Neural cell (in vitro differentiated cells): ENCODE results near the gene MEAF6. TPM values are rescaled to one million over a fixed set of nuclear protein-coding genes. Genes with fewer than 3 reads are reported as not detected.

Source experiments
- H2AFZ ChIP-seq: fragments of 200-600, 300-800 bp; sonication (generic), shearing (Covaris generic); 2 replicates; pipeline ENCODE4 v1.6.0; 2014; ENCODE audit warnings: low read depth, mild to moderate bottlenecking, antibody characterized with exemption, low read length, moderate library complexity
- H3F3A ChIP-seq: fragments of 200-600 bp; shearing (Covaris generic); 2 replicates; pipeline ENCODE4 v1.6.1; 2016; ENCODE audit warnings: mild to moderate bottlenecking, moderate library complexity, mixed read lengths, antibody characterized with exemption, low read length; ENCODE audit not compliant: insufficient read depth, poor library complexity, severe bottlenecking
- H3K27ac ChIP-seq: fragments of 200-600, 300-800 bp; sonication (generic), shearing (Covaris generic); 2 replicates; pipeline ENCODE4 v1.5.1; 2014; ENCODE audit warnings: mild to moderate bottlenecking, low read length, moderate library complexity
- H3K27me3 ChIP-seq: fragments of 300-800, 200-600 bp; sonication (generic), shearing (Covaris generic); 2 replicates; pipeline ENCODE4 v1.6.0; 2014; ENCODE audit warnings: mild to moderate bottlenecking, low read depth, low read length, moderate library complexity; ENCODE audit not compliant: insufficient read depth
- H3K36me3 ChIP-seq: fragments of 300-800, 200-600 bp; sonication (generic), shearing (Covaris generic); 2 replicates; pipeline ENCODE4 v1.5.1; 2014; ENCODE audit warnings: mild to moderate bottlenecking, antibody characterized with exemption, low read length, moderate library complexity; ENCODE audit not compliant: insufficient read depth
- H3K4me2 ChIP-seq: fragments of 300-800, 200-600 bp; sonication (generic), shearing (Covaris generic); 2 replicates; pipeline ENCODE4 v1.6.0; 2014; ENCODE audit warnings: mild to moderate bottlenecking, low read length
- H3K4me3 ChIP-seq: fragments of 300-800, 200-600 bp; sonication (generic), shearing (Covaris generic); 2 replicates; pipeline ENCODE4 v1.5.1; 2014; ENCODE audit warnings: mild to moderate bottlenecking, low read length, moderate library complexity
- H3K79me2 ChIP-seq: fragments of 200-600 bp; shearing (Covaris generic); replicated peaks from 2 replicates; pipeline ENCODE4 v1.6.0; 2014; ENCODE audit warnings: mild to moderate bottlenecking, low read length, moderate library complexity; ENCODE audit not compliant: insufficient read depth
- H3K9ac ChIP-seq: fragments of 300-800, 200-600 bp; sonication (generic), shearing (Covaris generic); 2 replicates; pipeline ENCODE4 v1.6.1; 2016; ENCODE audit warnings: mild to moderate bottlenecking, low read length, mixed read lengths
- H3K9me2 ChIP-seq: fragments of 200-600 bp; shearing (Covaris generic); 2 replicates; pipeline ENCODE4 v1.6.1; 2016; ENCODE audit warnings: mild to moderate bottlenecking, low read length, mixed read lengths; ENCODE audit not compliant: insufficient read depth
- H3K9me3 ChIP-seq: fragments of 200-600, 300-800 bp; sonication (generic), shearing (Covaris generic); 2 replicates; pipeline ENCODE4 v1.6.1; 2016; ENCODE audit warnings: mild to moderate bottlenecking, mixed run types, low read length, moderate library complexity, mixed read lengths
- H4K20me1 ChIP-seq: fragments of 200-600 bp; shearing (Covaris generic); 2 replicates; pipeline ENCODE4 v1.6.1; 2016; ENCODE audit warnings: mild to moderate bottlenecking, mixed run types; ENCODE audit not compliant: insufficient read depth
- EP300 ChIP-seq: fragments of 450-650 bp; conservative IDR thresholded peaks from 2 replicates; pipeline ENCODE4 v1.6.1; 2014; ENCODE audit warnings: antibody characterized with exemption, mild to moderate bottlenecking, moderate library complexity; ENCODE audit not compliant: poor library complexity, severe bottlenecking
- EZH2 ChIP-seq: fragments of 200-600, 300-800 bp; shearing (Covaris generic), sonication (generic); IDR thresholded peaks from 2 replicates; pipeline ENCODE4 v1.6.1; 2014; ENCODE audit warnings: antibody characterized with exemption, low read length, borderline replicate concordance, mild to moderate bottlenecking; ENCODE audit not compliant: insufficient read depth, poor library complexity, severe bottlenecking
- MXI1 ChIP-seq: fragments of 450-650 bp; conservative IDR thresholded peaks from 2 replicates; pipeline ENCODE4 v1.6.1; 2014; ENCODE audit warnings: antibody characterized with exemption, mild to moderate bottlenecking; ENCODE audit not compliant: poor library complexity, severe bottlenecking
- POLR2AphosphoS5 ChIP-seq: IDR thresholded peaks from 2 replicates; pipeline ENCODE4 v1.6.1; 2012
- RAD21 ChIP-seq: fragments of 450-650 bp; conservative IDR thresholded peaks from 2 replicates; pipeline ENCODE4 v1.6.1; 2014; ENCODE audit warnings: antibody characterized with exemption, mild to moderate bottlenecking, moderate library complexity
- SMC3 ChIP-seq: fragments of 450-650 bp; conservative IDR thresholded peaks from 2 replicates; pipeline ENCODE4 v1.6.1; 2014; ENCODE audit warnings: antibody characterized with exemption, mild to moderate bottlenecking, moderate library complexity; ENCODE audit not compliant: poor library complexity
- TAF1 ChIP-seq: IDR thresholded peaks from 2 replicates; pipeline ENCODE4 v1.6.1; 2012; ENCODE audit warnings: low read depth
- polyA plus RNA-seq: library from polyadenylated mRNA; depleted of rRNA; stranded (reverse); fragments of >200 nt; gene quantifications from 2 replicates; pipeline ENCODE4 v1.2.3, GENCODE V29; 2014
- TF ChIP-seq, protein P1 (sequence below): IDR thresholded peaks from 2 replicates; pipeline ENCODE4 v1.6.1; 2012; ENCODE audit warnings: borderline replicate concordance
- TF ChIP-seq, protein P2 (sequence below): fragments of 450-650 bp; IDR thresholded peaks from 2 replicates; pipeline ENCODE4 v1.5.1; 2014; ENCODE audit warnings: antibody characterized with exemption, mild to moderate bottlenecking, moderate library complexity; ENCODE audit not compliant: poor library complexity, severe bottlenecking

MEAF6 gene
- polyA plus RNA-seq, 1 donor from 2014 or later, result 351 TPM

DNA sequence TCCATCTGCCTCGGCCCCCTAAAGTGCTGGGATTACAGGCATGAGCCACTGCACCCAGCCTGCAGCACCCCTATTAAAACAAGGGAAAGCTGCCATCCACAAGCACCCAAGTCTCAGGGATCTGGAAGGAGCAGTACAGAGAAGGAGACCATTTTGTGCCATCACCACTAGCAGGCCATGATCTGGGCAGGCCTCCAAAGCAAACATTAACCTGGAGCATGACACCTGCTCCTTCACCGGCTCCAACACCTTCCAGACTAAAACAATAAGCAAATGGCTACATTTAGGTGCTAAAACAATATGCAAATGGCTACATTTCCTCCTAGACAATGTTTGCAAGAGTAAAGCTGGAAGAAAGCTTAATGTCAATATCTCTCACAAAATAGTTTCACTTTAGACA lies 16.7 kb downstream of the MEAF6 start:
- H3F3A ChIP-seq, result no peaks in the 10 kb centered on the region
- no peak overlapping the region for H3K4me2 ChIP-seq
- no peak overlapping the region for H2AFZ ChIP-seq
- no peaks in the 10 kb centered on the region for H3K9me3 ChIP-seq
- H3K27me3 ChIP-seq, result no peaks in the 10 kb centered on the region
- H3K36me3 ChIP-seq, result no peaks in the 10 kb centered on the region
- H3K9me2 ChIP-seq, result no peaks in the 10 kb centered on the region
- no peak overlapping the region for H3K4me3 ChIP-seq
- no peaks in the 10 kb centered on the region for H4K20me1 ChIP-seq
- H3K9ac ChIP-seq, result no peak overlapping the region
- no peak for TF ChIP-seq RAD21
- no peak for TF ChIP-seq SMC3
- TF ChIP-seq MXI1, result no peak
- TF ChIP-seq POLR2AphosphoS5, result no peak
- TF ChIP-seq EZH2, result no peak
- TF ChIP-seq, protein P1, sequence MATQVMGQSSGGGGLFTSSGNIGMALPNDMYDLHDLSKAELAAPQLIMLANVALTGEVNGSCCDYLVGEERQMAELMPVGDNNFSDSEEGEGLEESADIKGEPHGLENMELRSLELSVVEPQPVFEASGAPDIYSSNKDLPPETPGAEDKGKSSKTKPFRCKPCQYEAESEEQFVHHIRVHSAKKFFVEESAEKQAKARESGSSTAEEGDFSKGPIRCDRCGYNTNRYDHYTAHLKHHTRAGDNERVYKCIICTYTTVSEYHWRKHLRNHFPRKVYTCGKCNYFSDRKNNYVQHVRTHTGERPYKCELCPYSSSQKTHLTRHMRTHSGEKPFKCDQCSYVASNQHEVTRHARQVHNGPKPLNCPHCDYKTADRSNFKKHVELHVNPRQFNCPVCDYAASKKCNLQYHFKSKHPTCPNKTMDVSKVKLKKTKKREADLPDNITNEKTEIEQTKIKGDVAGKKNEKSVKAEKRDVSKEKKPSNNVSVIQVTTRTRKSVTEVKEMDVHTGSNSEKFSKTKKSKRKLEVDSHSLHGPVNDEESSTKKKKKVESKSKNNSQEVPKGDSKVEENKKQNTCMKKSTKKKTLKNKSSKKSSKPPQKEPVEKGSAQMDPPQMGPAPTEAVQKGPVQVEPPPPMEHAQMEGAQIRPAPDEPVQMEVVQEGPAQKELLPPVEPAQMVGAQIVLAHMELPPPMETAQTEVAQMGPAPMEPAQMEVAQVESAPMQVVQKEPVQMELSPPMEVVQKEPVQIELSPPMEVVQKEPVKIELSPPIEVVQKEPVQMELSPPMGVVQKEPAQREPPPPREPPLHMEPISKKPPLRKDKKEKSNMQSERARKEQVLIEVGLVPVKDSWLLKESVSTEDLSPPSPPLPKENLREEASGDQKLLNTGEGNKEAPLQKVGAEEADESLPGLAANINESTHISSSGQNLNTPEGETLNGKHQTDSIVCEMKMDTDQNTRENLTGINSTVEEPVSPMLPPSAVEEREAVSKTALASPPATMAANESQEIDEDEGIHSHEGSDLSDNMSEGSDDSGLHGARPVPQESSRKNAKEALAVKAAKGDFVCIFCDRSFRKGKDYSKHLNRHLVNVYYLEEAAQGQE, result no peak
- TF ChIP-seq EP300, result no peak
- TF ChIP-seq, protein P2, sequence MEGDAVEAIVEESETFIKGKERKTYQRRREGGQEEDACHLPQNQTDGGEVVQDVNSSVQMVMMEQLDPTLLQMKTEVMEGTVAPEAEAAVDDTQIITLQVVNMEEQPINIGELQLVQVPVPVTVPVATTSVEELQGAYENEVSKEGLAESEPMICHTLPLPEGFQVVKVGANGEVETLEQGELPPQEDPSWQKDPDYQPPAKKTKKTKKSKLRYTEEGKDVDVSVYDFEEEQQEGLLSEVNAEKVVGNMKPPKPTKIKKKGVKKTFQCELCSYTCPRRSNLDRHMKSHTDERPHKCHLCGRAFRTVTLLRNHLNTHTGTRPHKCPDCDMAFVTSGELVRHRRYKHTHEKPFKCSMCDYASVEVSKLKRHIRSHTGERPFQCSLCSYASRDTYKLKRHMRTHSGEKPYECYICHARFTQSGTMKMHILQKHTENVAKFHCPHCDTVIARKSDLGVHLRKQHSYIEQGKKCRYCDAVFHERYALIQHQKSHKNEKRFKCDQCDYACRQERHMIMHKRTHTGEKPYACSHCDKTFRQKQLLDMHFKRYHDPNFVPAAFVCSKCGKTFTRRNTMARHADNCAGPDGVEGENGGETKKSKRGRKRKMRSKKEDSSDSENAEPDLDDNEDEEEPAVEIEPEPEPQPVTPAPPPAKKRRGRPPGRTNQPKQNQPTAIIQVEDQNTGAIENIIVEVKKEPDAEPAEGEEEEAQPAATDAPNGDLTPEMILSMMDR, result no peak
- no peak for TF ChIP-seq TAF1
- no peak overlapping the region for H3K27ac ChIP-seq
- no peaks in the 10 kb centered on the region for H3K79me2 ChIP-seq

DNA sequence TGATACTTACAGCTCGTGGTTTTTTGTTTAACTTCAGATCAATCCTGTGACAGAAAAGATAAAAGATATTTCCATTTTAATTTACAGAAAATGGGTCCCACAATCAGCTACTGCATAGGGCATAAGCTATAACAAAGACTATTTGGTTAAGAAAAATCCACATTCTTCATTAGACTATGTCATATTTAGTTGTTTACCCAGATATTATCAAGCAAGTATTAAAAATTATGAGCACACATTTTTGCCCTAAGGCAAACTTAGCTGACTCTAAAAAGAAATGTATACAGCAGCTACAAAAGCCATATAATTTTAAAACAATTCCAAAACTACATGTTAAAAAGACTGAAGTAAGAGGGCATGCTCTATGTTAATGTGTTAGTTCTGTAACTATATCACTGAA lies 18.7 kb downstream of the MEAF6 start:
- Histone ChIP-seq H3K79me2 (no peaks in the 10 kb centered on the region), H3K27ac (no peak overlapping the region), H2AFZ (no peak overlapping the region), H3K4me3 (no peak overlapping the region), H3K9me2 (no peaks in the 10 kb centered on the region), H3K9me3 (no peaks in the 10 kb centered on the region), H3F3A (no peaks in the 10 kb centered on the region), H3K4me2 (no peak overlapping the region), H4K20me1 (no peaks in the 10 kb centered on the region), H3K36me3 (no peaks in the 10 kb centered on the region), H3K9ac (no peak overlapping the region), H3K27me3 (no peaks in the 10 kb centered on the region)
- TF ChIP-seq, protein P2, result no peak
- TF ChIP-seq EZH2 (no peak), TAF1 (no peak), MXI1 (no peak), SMC3 (no peak), EP300 (no peak), RAD21 (no peak), POLR2AphosphoS5 (no peak)
- TF ChIP-seq, protein P1, result no peak
